ENCODE results near the gene SOX4. TPM values are rescaled to one million over a fixed set of nuclear protein-coding genes. Genes with fewer than 3 reads are reported as not detected.
A peak's percentile ranks its signal among the peaks of the same experiment; 100 is the strongest.

SOX4 gene
- total and polyA plus RNA-seq, 2 experiments from 2014 or later, result 164 to 235 TPM

GRCh38 chr6:21610341-21610740, 16.8 kb downstream of the SOX4 start:
- peaks cover 7% of the 10 kb centered on the region; the same call in 2 of the 3 replicates for H3K9me3 Mint-ChIP-seq
- H3F3A ChIP-seq (replicated peaks; ENCODE audit: low read depth), result no peaks in the 10 kb centered on the region
- TF ChIP-seq CREB1 (CRISPR knock-in tag; IDR thresholded peaks at IDR 0.05; ENCODE audit: low read depth) (no peak), ZNF462 (CRISPR knock-in tag; IDR thresholded peaks at IDR 0.05) (no peak), ZNF114 (CRISPR knock-in tag; IDR thresholded peaks at IDR 0.05) (no peak), ETS1 (IDR thresholded peaks at IDR 0.05) (no peak), EZH2phosphoT487 (IDR thresholded peaks at IDR 0.05; ENCODE audit: unreplicated experiment) (no peak)
- no peak overlapping the region for H3K27ac ChIP-seq (ENCODE audit: low read depth)
- DNase-seq (ENCODE audit: low spot score) (no peak), ATAC-seq (no peak)
- H3K36me3 Mint-ChIP-seq (ENCODE audit: low read depth), result peaks cover 9% of the 10 kb centered on the region; the same call in 2 of the 3 replicates
- no peaks in the 10 kb centered on the region for H3K27me3 ChIP-seq (ENCODE audit: insufficient read depth)
- H3K27ac Mint-ChIP-seq, result no peak overlapping the region
- no peak overlapping the region for H3K4me3 ChIP-seq
- no peaks in the 10 kb centered on the region for H3K9me2 ChIP-seq (ENCODE audit: insufficient read depth)
- H3K4me1 Mint-ChIP-seq, result peaks cover 16% of the 10 kb centered on the region
- H3K4me1 ChIP-seq (ENCODE audit: insufficient read depth), result peaks cover 10% of the 10 kb centered on the region
- no peaks in the 10 kb centered on the region for H3K36me3 ChIP-seq (ENCODE audit: insufficient read depth)
- no peaks in the 10 kb centered on the region for H4K20me1 ChIP-seq (replicated peaks; ENCODE audit: insufficient read depth)
- no peak overlapping the region for H3K4me2 ChIP-seq
- H2AFZ ChIP-seq, result 0 out of 2 replicates have a peak overlapping the region, but pooled peaks have one; percentile 69
- peaks cover 6% of the 10 kb centered on the region for H3K27me3 Mint-ChIP-seq (ENCODE audit: insufficient read depth, low read depth, poor library complexity)
- no peaks in the 10 kb centered on the region for H3K79me2 ChIP-seq (replicated peaks; ENCODE audit: insufficient read depth)
- no peak overlapping the region for H3K4me3 Mint-ChIP-seq

All from GM23338 (cell line).